OCI-LY7 (cell line): ENCODE results near the gene TEAD2.

Experiments
- EZH2phosphoT487 ChIP-seq: fragments of 200-600 bp; sonication (generic); IDR thresholded peaks from 2 replicates; pipeline ENCODE4 v1.6.1; 2018; ENCODE audit warnings: low read depth, borderline replicate concordance, mild to moderate bottlenecking, mixed run types, antibody characterized with exemption, low read length, moderate library complexity, mixed read lengths
- TF ChIP-seq, protein P1 (sequence below): fragments of 200-600 bp; sonication (generic); conservative IDR thresholded peaks from 2 replicates; pipeline ENCODE4 v1.5.1; 2014; ENCODE audit warnings: mild to moderate bottlenecking, antibody characterized with exemption, low read length, moderate library complexity, mixed read lengths

DNA sequence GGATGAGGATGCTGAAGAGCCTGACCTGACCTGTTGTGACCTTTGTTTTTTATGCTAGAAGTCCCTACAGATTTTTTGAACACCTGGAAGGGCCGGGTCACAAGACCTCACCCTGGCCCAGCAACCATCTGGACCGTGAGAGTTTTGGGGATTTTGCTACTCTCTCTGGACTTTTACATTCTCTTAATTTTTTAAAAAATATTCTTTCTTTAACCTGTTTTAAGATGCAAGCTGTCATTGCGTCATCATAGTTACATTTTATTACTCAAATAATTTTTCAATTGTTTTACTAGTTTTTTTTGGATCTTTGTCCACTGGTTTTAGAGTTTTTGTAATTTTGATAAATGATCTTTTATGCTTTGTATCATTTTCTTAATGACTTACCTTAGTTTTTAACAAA is 9.0 kb upstream of the TEAD2 start:
- TF ChIP-seq, protein P1, sequence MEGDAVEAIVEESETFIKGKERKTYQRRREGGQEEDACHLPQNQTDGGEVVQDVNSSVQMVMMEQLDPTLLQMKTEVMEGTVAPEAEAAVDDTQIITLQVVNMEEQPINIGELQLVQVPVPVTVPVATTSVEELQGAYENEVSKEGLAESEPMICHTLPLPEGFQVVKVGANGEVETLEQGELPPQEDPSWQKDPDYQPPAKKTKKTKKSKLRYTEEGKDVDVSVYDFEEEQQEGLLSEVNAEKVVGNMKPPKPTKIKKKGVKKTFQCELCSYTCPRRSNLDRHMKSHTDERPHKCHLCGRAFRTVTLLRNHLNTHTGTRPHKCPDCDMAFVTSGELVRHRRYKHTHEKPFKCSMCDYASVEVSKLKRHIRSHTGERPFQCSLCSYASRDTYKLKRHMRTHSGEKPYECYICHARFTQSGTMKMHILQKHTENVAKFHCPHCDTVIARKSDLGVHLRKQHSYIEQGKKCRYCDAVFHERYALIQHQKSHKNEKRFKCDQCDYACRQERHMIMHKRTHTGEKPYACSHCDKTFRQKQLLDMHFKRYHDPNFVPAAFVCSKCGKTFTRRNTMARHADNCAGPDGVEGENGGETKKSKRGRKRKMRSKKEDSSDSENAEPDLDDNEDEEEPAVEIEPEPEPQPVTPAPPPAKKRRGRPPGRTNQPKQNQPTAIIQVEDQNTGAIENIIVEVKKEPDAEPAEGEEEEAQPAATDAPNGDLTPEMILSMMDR: no peak
- TF ChIP-seq EZH2phosphoT487: no peak
